ENCODE data around the gene ZMIZ1.
A peak's percentile ranks its signal among the peaks of the same experiment; 100 is the strongest.

Gene ZMIZ1

GRCh38 chr10:79287973-79288723, 219.4 kb downstream of the ZMIZ1 start:
- no peak overlapping the region for H3K4me3 ChIP-seq
- 0 out of 2 replicates have a peak overlapping the region, but pooled peaks have one; percentile 8 for H3K9ac ChIP-seq
- H3K9me3 ChIP-seq: no peaks in the 10 kb centered on the region
- peaks cover 100% of the 10 kb centered on the region for H4K20me1 ChIP-seq
- no peaks in the 10 kb centered on the region for H3K27me3 ChIP-seq
- peak overlapping the region; percentile 13; the same call in 1 of the 2 replicates for H3K4me2 ChIP-seq
- TF ChIP-seq Cebpa-rat (IDR thresholded peaks at IDR 0.05): no peak
- peaks cover 91% of the 10 kb centered on the region for H3K4me1 ChIP-seq
- peak overlapping the region; percentile 61 for H3K27ac ChIP-seq
- peaks cover 91% of the 10 kb centered on the region for H3K36me3 ChIP-seq

GRCh38 chr10:79289801-79290200, 221.0 kb downstream of the ZMIZ1 start:
- H3K27me3 ChIP-seq: no peaks in the 10 kb centered on the region
- H3K9me3 ChIP-seq: no peaks in the 10 kb centered on the region
- no peak for TF ChIP-seq Cebpa-rat (IDR thresholded peaks at IDR 0.05)
- H3K4me2 ChIP-seq: no peak overlapping the region
- peak overlapping the region; percentile 61; the same call in 1 of the 2 replicates for H3K27ac ChIP-seq
- no peak overlapping the region for H3K4me3 ChIP-seq
- peaks cover 91% of the 10 kb centered on the region for H3K36me3 ChIP-seq
- peaks cover 100% of the 10 kb centered on the region for H4K20me1 ChIP-seq
- H3K9ac ChIP-seq: no peak overlapping the region
- peaks cover 89% of the 10 kb centered on the region for H3K4me1 ChIP-seq

GRCh38 chr10:79292026-79292766, 223.4 kb downstream of the ZMIZ1 start:
- H3K4me1 ChIP-seq: peaks cover 74% of the 10 kb centered on the region
- H3K9ac ChIP-seq: no peak overlapping the region
- peaks cover 99% of the 10 kb centered on the region for H4K20me1 ChIP-seq
- TF ChIP-seq Cebpa-rat (IDR thresholded peaks at IDR 0.05): no peak
- H3K4me3 ChIP-seq: no peak overlapping the region
- no peak overlapping the region; the same call in 1 of the 2 replicates for H3K4me2 ChIP-seq
- H3K9me3 ChIP-seq: no peaks in the 10 kb centered on the region
- no peaks in the 10 kb centered on the region for H3K27me3 ChIP-seq
- peaks cover 98% of the 10 kb centered on the region for H3K36me3 ChIP-seq
- H3K27ac ChIP-seq: no peak overlapping the region

- H4K20me1 ChIP-seq: peaks cover 99% of the 10 kb centered on the region
- no peaks in the 10 kb centered on the region for H3K27me3 ChIP-seq
- no peak overlapping the region for H3K9ac ChIP-seq
- no peak overlapping the region for H3K4me3 ChIP-seq
- H3K4me1 ChIP-seq: peaks cover 64% of the 10 kb centered on the region
- no peaks in the 10 kb centered on the region for H3K9me3 ChIP-seq
- no peak for TF ChIP-seq Cebpa-rat (IDR thresholded peaks at IDR 0.05)
- H3K27ac ChIP-seq: peak overlapping the region; percentile 10; the same call in 1 of the 2 replicates
- H3K36me3 ChIP-seq: peaks cover 98% of the 10 kb centered on the region
- H3K4me2 ChIP-seq: peak overlapping the region; percentile 39
Observed at GRCh38 chr10:79292891-79293746, 224.4 kb downstream of the ZMIZ1 start.

- peaks cover 98% of the 10 kb centered on the region for H3K36me3 ChIP-seq
- H3K4me3 ChIP-seq: no peak overlapping the region
- H3K9ac ChIP-seq: peak overlapping the region; percentile 2; the same call in 1 of the 2 replicates
- TF ChIP-seq Cebpa-rat (IDR thresholded peaks at IDR 0.05): no peak
- no peaks in the 10 kb centered on the region for H3K27me3 ChIP-seq
- no peaks in the 10 kb centered on the region for H3K9me3 ChIP-seq
- H3K27ac ChIP-seq: peak overlapping the region; percentile 10; the same call in 1 of the 2 replicates
- peaks cover 99% of the 10 kb centered on the region for H4K20me1 ChIP-seq
- H3K4me1 ChIP-seq: peaks cover 55% of the 10 kb centered on the region
- H3K4me2 ChIP-seq: peak overlapping the region; percentile 39
Observed at GRCh38 chr10:79293841-79294581, 225.2 kb downstream of the ZMIZ1 start.

GRCh38 chr10:79295563-79295962, 226.8 kb downstream of the ZMIZ1 start:
- Histone ChIP-seq H3K9ac (no peak overlapping the region), H3K27me3 (no peaks in the 10 kb centered on the region), H3K36me3 (peaks cover 98% of the 10 kb centered on the region), H3K4me2 (no peak overlapping the region), H3K4me1 (peaks cover 40% of the 10 kb centered on the region), H4K20me1 (peaks cover 99% of the 10 kb centered on the region), H3K4me3 (no peak overlapping the region), H3K27ac (no peak overlapping the region), H3K9me3 (no peaks in the 10 kb centered on the region)
- no peak for TF ChIP-seq Cebpa-rat (IDR thresholded peaks at IDR 0.05)

GRCh38 chr10:79296431-79296830, 227.7 kb downstream of the ZMIZ1 start:
- H3K9ac ChIP-seq: no peak overlapping the region
- H4K20me1 ChIP-seq: peaks cover 99% of the 10 kb centered on the region
- peaks cover 98% of the 10 kb centered on the region for H3K36me3 ChIP-seq

GRCh38 chr10:79298403-79299244, 229.9 kb downstream of the ZMIZ1 start:
- no peak overlapping the region for H3K27ac ChIP-seq
- no peaks in the 10 kb centered on the region for H3K27me3 ChIP-seq
- no peak overlapping the region for H3K4me3 ChIP-seq
- no peak overlapping the region for H3K9ac ChIP-seq
- no peak overlapping the region for H3K4me2 ChIP-seq
- H4K20me1 ChIP-seq: peaks cover 93% of the 10 kb centered on the region
- peaks cover 18% of the 10 kb centered on the region for H3K4me1 ChIP-seq
- H3K9me3 ChIP-seq: no peaks in the 10 kb centered on the region
- H3K36me3 ChIP-seq: peaks cover 99% of the 10 kb centered on the region
- no peak for TF ChIP-seq Cebpa-rat (IDR thresholded peaks at IDR 0.05)

More at GRCh38 chr10:79296431-79296830, 227.7 kb downstream of the ZMIZ1 start:
- Histone ChIP-seq H3K4me1 (peaks cover 36% of the 10 kb centered on the region), H3K4me2 (no peak overlapping the region), H3K27me3 (no peaks in the 10 kb centered on the region), H3K9me3 (no peaks in the 10 kb centered on the region), H3K27ac (no peak overlapping the region), H3K4me3 (no peak overlapping the region)
- no peak for TF ChIP-seq Cebpa-rat (IDR thresholded peaks at IDR 0.05)

Data from BLaER1 (cell line).